K562 (cell line): Measurements from ENCODE around the gene INHBC. TPM values are rescaled to one million over a fixed set of nuclear protein-coding genes. Genes with fewer than 3 reads are reported as not detected.
"Not testable (repeated sequence)": the region's sequence is repeated elsewhere in the genome, so short reads cannot be mapped to it uniquely, and the experiment has no call there.

Source experiments
- ATAC-seq: fragments of 200-7000 bp; cut with Tn5 transposase; 3 replicates; pipeline ENCODE4 v1.9.1; 2020; ENCODE audit warnings: moderate library complexity
- BruUV-seq: library from RNA; stranded (reverse); fragments of 400-500 nt; replicated peaks from 2 replicates; lab custom pipeline; 2021; lab: Mats Ljungman, UMichigan
- CTCF ChIA-PET: fragments of 300-600 bp; formaldehyde crosslinking; extraction: SDS; loops from one replicate; lab custom pipeline; 2021; ENCODE audit warnings: low intra/inter-chr PET ratio; lab: Yijun Ruan, JAX
- POLR2A ChIA-PET: fragments of 300-600, 350-650 bp; sonication (Branson Sonifier 250); formaldehyde crosslinking; extraction: SDS; loops from one replicate; lab custom pipeline; 2021; ENCODE audit warnings: antibody characterized with exemption, inconsistent platforms; lab: Yijun Ruan, JAX
- DNase-seq, 4 experiments: peaks; one replicate each; pipeline versions ENCODE4 v3.0.0 to v3.0.0-alpha.2; 2011 to 2018; ENCODE audit warnings: low spot score in 3 of 4, mixed read lengths in 3 of 4; ENCODE audit errors: extremely low read depth in 1 of 4
- FAIRE-seq: peaks from 2 replicates; lab custom pipeline; 2011; peaks lifted over from hg19 to GRCh38; lab: Jason Lieb, UNC
- H2AFZ ChIP-seq: 2 replicates; pipeline ENCODE4 v1.6.0; 2011; ENCODE audit warnings: low read depth, low read length, control low read depth, inconsistent platforms
- H3K27ac ChIP-seq: fragments of 200-600 bp; 3 replicates; pipeline ENCODE4 v1.8.0; 2011; ENCODE audit warnings: low read depth, mild to moderate bottlenecking, control low read depth, inconsistent platforms, low read length, moderate library complexity, mixed read lengths; ENCODE audit errors: extremely low read depth
- H3K27me3 ChIP-seq, 2 experiments: fragments of 300-600 bp in 1 of 2; 2 replicates in 1 of 2; 3 replicates in 1 of 2; pipeline versions ENCODE4 v1.6.0 to v1.8.0; 2011; ENCODE audit warnings: inconsistent platforms in 2 of 2, low read length in 2 of 2, mild to moderate bottlenecking in 1 of 2, mixed read lengths in 1 of 2, moderate library complexity in 1 of 2; ENCODE audit not compliant: control insufficient read depth in 2 of 2, insufficient read depth in 2 of 2
- H3K36me3 ChIP-seq: fragments of 300-600 bp; 3 replicates; pipeline ENCODE4 v1.8.0; 2011; ENCODE audit warnings: mild to moderate bottlenecking, low read length, inconsistent platforms; ENCODE audit not compliant: control insufficient read depth, insufficient read depth
- H3K4me1 ChIP-seq, 2 experiments: fragments of 200-600 bp in 1 of 2; replicated peaks in 1 of 2; 2 replicates in 1 of 2; 3 replicates in 1 of 2; pipeline versions ENCODE4 v1.5.1 to v1.8.0; 2011; ENCODE audit warnings: inconsistent platforms in 2 of 2, low read length in 2 of 2, mild to moderate bottlenecking in 1 of 2, mixed read lengths in 1 of 2, moderate library complexity in 1 of 2; ENCODE audit not compliant: control insufficient read depth in 2 of 2, insufficient read depth in 2 of 2
- H3K4me2 ChIP-seq: 2 replicates; pipeline ENCODE4 v1.6.1; 2011; ENCODE audit warnings: low read length, control low read depth, inconsistent platforms, mixed read lengths; ENCODE audit not compliant: insufficient read depth
- H3K4me3 ChIP-seq: fragments of 200-600 bp; sonication (generic), shearing (Covaris generic); 2 replicates; pipeline ENCODE4 v1.5.1; 2016; ENCODE audit warnings: control low read depth, inconsistent platforms
- H3K79me2 ChIP-seq: fragments of 200-600 bp; 3 replicates; pipeline ENCODE4 v1.8.0; 2011; ENCODE audit warnings: low read length, inconsistent platforms; ENCODE audit not compliant: control insufficient read depth, insufficient read depth
- H3K9ac ChIP-seq, 2 experiments: 2 replicates each; pipeline versions ENCODE4 v1.6.0 to v1.6.1; 2011; ENCODE audit warnings: low read depth in 2 of 2, low read length in 2 of 2, control low read depth in 1 of 2, inconsistent platforms in 1 of 2, mild to moderate bottlenecking in 1 of 2, mixed read lengths in 1 of 2; ENCODE audit not compliant: insufficient read depth in 1 of 2
- H3K9me1 ChIP-seq: one replicate; pipeline ENCODE4 v1.6.0; 2011; ENCODE audit warnings: inconsistent platforms, mild to moderate bottlenecking, low read length, moderate library complexity; ENCODE audit not compliant: control insufficient read depth, insufficient read depth
- H3K9me3 ChIP-seq: replicated peaks from 2 replicates; pipeline ENCODE4 v1.5.1; 2011; ENCODE audit warnings: low read depth, low read length, inconsistent platforms; ENCODE audit not compliant: control insufficient read depth, insufficient read depth
- H4K20me1 ChIP-seq: replicated peaks from 2 replicates; pipeline ENCODE4 v1.6.1; 2011; ENCODE audit warnings: low read length, inconsistent platforms, mixed read lengths; ENCODE audit not compliant: control insufficient read depth, insufficient read depth
- ZNF384 ChIP-seq: IDR thresholded peaks from 2 replicates; pipeline ENCODE4 v1.6.1; 2012; ENCODE audit warnings: low read depth, low read length, improper control_type of control experiment
- WGBS: fragments of 100-300 bp; shearing (Covaris generic); methylation state at CpG from one replicate; pipeline ENCODE4 v1.1.6; 2016; ENCODE audit warnings: low coverage, mixed read lengths; ENCODE audit not compliant: insufficient coverage; ENCODE audit errors: missing lambda C conversion rate; 5-methylcytosine and 5-hydroxymethylcytosine counted together
- in situ Hi-C: fragments of 300-500 bp; cut with MboI; formaldehyde crosslinking; loops from 4 replicates; pipeline ENCODE4 v1.15.0; 2018; ENCODE audit warnings: inconsistent platforms, mixed read lengths
- intact Hi-C: fragments of 100-400 bp; cut with micrococcal nuclease; formaldehyde crosslinking; loops from 2 replicates; pipeline ENCODE4 v1.14.2; 2022
- polyA plus RNA-seq, 8 experiments: library from polyadenylated mRNA; depleted of rRNA in 4 of 8; stranded (reverse) in 5 of 8; unstranded in 3 of 8; fragments of >200 nt; fragmentation: Nextera tagmentation in 2 of 8; fragmentation: Illumina TruSeq in 1 of 8; extraction: Ambion mirVana in 2 of 8; extraction: Trizol in 1 of 8; gene quantifications; 2 replicates each; pipeline versions ENCODE4 v1.2.1 to v1.2.3, GENCODE V29; 2011 to 2014; ENCODE audit warnings: inconsistent platforms in 1 of 8, missing spikeins in 1 of 8
- total RNA-seq, 7 experiments: library from RNA; depleted of rRNA in 6 of 7; stranded (reverse); fragments of >200 nt in 6 of 7; fragmentation: Illumina TruSeq in 2 of 7; extraction: Trizol in 2 of 7; gene quantifications; 2 replicates each; pipeline versions ENCODE4 v1.2.1 to v1.2.3, GENCODE V29; 2011 to 2021; ENCODE audit warnings: low replicate concordance in 1 of 7
- TF ChIP-seq, protein P1 (sequence below): fragments of 450-650 bp; IDR thresholded peaks from 2 replicates; pipeline ENCODE4 v1.6.1; 2018; ENCODE audit not compliant: partially characterized antibody

INHBC gene
- total and polyA plus RNA-seq, 9 of the 15 experiments (the other 6 are each of a cell fraction or from before 2014, with no cell fraction given): 0.07 to 0.24 (median 0.15) TPM; not detected in 4

DNA sequence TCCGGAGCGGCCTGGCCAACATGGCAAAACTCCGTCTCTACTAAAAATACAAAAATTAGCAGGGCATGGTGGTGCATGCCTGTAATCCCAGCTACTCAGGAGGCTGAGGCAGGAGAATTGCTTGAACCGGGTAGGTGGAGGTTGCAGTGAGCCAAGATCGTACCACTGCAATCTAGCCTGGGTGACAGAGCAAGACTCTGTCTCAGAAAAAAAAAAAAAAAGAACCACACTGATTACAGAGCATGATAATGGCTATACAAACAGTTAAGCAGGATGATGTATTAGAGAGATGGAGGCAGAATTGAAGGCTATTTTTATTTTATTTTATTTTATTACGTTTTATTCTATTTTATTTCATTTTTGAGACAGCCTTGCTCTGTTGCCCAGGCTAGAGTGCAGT lies 9.8 kb downstream of the INHBC start:
- TF ChIP-seq ZNF384: peak; percentile 76; the same call in 1 of the 2 replicates
- TF ChIP-seq, protein P1, sequence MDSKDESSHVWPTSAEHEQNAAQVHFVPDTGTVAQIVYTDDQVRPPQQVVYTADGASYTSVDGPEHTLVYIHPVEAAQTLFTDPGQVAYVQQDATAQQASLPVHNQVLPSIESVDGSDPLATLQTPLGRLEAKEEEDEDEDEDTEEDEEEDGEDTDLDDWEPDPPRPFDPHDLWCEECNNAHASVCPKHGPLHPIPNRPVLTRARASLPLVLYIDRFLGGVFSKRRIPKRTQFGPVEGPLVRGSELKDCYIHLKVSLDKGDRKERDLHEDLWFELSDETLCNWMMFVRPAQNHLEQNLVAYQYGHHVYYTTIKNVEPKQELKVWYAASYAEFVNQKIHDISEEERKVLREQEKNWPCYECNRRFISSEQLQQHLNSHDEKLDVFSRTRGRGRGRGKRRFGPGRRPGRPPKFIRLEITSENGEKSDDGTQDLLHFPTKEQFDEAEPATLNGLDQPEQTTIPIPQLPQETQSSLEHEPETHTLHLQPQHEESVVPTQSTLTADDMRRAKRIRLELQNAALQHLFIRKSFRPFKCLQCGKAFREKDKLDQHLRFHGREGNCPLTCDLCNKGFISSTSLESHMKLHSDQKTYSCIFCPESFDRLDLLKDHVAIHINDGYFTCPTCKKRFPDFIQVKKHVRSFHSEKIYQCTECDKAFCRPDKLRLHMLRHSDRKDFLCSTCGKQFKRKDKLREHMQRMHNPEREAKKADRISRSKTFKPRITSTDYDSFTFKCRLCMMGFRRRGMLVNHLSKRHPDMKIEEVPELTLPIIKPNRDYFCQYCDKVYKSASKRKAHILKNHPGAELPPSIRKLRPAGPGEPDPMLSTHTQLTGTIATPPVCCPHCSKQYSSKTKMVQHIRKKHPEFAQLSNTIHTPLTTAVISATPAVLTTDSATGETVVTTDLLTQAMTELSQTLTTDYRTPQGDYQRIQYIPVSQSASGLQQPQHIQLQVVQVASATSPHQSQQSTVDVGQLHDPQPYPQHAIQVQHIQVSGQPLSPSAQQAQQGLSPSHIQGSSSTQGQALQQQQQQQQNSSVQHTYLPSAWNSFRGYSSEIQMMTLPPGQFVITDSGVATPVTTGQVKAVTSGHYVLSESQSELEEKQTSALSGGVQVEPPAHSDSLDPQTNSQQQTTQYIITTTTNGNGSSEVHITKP: peak; percentile 61
- TF ChIP-seq, all 486 proteins: peak for 2; not testable (repeated sequence) for 484
- H3K9me3 ChIP-seq, in situ Hi-C loops, H3K27me3 ChIP-seq, H3K4me3 ChIP-seq, CTCF ChIA-PET, H3K27ac ChIP-seq, H3K9ac ChIP-seq, DNase-seq, H3K79me2 ChIP-seq, H3K36me3 ChIP-seq, H2AFZ ChIP-seq, intact Hi-C loops, H4K20me1 ChIP-seq, H3K4me2 ChIP-seq, H3K4me1 ChIP-seq, BruUV-seq, H3K9me1 ChIP-seq, FAIRE-seq: not testable (repeated sequence)
- POLR2A ChIA-PET: interaction anchor here (0.6 to 2.1 kb wide), 5 partner anchors 10 to 15 kb away, joined by 3 to 6 read pairs (median 4); partner anchors contain the start of gene INHBE
- ATAC-seq: peak; percentile 38; the same call in 2 of the 3 replicates
- 4% methylated on average over 2 of the region's 6 CpGs for WGBS
